Activated CD4-positive, alpha-beta T cell treated with anti-CD3 and anti-CD28 coated beads, Interleukin-2, amount 50 U/mL, for 16 hours (primary cell): ENCODE results near the gene PNPLA7.
"Not testable (repeated sequence)": the region's sequence is repeated elsewhere in the genome, so short reads cannot be mapped to it uniquely, and the experiment has no call there.

ENCODE experiments used
- DNase-seq: peaks from one replicate; pipeline ENCODE4 v3.0.0-alpha.2; 2020

PNPLA7 gene

DNA sequence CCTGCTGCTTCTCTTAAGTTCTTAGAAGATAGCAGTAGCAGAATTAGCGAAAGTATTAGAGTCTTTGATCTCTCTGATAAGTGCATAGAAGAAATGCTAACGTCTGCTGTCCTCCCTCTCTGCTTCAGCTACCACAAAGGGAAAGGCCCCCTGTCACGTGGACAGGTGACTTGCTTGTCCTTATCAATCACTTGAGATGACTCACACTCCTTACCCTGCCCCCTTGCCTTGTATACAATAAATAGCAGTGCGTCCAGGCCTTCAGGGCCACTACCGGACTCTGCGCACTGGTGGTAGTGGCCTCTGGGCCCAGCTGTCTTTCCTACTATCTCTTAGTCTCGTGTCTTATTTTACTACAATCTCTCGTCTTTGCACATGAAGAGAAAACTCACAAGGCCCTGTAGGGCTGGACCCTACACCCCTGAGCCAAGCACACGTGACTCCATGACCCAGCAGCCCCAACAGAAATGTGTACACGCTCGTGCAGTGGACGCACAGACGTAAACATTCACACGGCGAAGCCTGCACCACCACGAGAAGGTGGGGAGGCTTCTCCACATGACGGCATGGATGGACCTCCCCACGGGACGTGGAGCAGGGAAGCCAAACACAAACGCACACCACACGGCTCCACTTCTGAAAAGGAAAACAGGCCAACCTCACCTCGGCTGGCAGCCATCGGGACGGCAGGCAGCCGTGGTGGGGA, 38.3 kb downstream of the PNPLA7 start:
- no peak for DNase-seq

DNA sequence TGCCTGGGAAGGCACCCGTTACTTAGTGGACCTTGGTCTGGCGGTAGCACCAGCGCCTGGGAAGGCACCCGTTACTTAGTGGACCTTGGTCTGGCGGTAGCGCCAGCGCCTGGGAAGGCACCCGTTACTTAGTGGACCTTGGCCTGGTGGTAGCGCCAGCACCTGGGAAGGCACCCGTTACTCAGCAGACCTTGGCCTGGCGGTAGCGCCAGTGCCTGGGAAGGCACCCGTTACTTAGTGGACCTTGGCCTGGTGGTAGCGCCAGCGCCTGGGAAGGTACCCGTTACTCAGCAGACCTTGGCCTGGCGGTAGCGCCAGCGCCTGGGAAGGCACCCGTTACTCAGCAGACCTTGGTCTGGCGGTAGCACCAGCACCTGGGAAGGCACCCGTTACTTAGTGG, 39.1 kb downstream of the PNPLA7 start:
- not testable (repeated sequence) for DNase-seq

DNA sequence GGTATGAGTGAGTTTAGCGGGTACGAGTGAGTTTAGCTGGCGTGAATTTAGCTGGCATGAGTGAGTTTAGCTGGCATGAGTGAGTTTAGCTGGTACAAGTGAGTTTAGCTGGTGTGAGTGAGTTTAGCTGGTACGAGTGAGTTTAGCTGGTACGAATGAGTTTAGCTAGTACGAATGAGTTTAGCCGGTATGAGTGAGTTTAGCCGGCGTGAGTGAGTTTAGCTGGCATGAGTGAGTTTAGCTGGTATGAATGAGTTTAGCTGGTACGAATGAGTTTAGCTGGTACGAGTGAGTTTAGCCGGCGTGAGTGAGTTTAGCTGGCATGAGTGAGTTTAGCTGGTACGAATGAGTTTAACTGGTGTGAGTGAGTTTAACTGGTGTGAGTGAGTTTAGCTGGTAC, 41.0 kb downstream of the PNPLA7 start:
- no peak for DNase-seq

DNA sequence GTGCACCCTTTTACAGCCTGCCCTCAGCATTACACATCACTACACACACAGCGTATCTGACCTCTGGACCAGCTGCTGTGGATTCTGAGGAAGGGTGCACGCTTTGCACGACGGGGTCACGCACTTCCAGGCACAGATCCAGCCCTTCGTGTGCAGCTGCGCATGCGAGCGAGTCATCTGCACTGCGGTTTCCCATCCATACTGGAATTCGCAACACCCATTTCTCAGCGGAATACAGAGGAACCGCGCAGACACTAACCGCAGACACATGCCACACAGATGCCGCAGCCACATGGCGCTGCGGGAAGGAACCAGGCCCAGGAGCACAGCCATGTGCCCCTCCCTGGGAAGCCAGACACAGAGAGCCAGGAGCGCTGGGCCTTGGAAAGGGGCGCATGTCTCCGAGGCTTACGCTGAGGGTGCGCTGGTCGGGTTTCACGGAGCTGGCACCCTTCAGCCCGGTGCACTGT, 43.5 kb downstream of the PNPLA7 start:
- DNase-seq = no peak

DNA sequence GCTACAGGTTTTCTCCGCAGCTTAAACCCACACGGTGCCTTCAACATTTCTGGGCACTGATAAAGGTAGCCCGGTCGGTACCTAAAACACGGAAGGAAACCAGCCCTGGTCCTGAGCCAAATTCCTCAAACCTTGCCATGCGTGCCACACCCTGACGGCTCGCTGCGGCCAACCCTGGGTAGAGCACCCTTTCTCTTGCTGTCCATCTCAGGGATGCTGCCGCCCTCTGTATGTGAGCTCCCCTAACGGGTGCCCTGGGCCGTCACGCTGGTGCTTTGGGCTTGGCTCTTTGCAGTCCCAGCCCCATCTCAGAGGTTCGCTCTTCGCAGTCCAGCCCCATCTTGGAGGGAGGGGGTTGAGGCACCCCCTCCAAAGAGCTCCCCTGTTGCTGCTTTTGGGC, 43.9 kb downstream of the PNPLA7 start:
- DNase-seq = no peak

DNA sequence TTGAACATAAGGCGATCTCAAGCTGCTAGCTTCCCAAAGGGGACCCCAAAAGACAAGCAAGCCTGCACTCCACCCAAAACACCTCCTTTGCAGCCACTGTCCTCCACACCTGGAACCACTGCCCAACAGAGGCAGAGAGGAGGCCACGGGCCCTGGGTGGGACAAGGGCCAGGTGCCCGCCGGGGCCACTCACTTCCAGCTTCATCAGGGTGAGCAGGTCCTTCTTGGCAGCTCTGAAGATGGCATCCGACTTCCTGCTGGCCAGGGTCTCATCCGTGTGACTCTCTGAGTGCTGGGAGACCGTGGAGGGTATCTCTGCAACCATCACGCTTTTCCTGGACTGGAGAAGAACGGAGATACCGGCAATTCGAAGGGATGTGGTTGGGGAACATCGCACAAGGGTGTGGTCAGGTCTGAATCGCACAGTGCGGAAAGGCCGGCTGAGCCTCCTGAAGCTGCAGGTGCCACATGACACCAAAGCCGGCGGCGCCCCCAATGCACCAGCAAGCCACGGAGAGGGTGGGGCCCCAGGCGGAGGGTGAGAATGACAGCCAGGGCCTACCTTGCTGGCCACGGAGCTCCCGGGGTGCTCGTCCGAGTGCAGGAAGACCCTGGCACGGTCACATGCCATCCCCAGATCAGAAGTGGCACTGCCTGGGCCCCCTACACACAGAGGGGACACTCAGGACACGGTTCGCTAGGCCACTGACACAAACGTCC, 44.6 kb downstream of the PNPLA7 start:
- DNase-seq = no peak

DNA sequence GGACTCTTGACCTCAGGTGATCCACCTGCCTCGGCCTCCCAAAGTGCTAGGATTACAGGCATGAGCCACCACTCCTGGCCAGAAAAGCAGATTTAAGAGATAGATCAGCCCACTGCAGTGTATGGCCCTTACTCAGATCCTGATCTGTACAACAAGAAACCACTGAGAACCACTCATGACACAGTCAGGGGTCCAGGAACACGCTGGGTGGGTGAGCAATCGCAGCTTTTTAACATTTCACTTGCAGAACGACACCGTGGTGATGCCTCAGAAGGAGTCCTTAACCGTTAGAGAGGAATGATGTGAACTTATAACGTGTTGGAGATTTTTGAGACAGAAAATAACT, 45.8 kb downstream of the PNPLA7 start:
- DNase-seq = no peak

DNA sequence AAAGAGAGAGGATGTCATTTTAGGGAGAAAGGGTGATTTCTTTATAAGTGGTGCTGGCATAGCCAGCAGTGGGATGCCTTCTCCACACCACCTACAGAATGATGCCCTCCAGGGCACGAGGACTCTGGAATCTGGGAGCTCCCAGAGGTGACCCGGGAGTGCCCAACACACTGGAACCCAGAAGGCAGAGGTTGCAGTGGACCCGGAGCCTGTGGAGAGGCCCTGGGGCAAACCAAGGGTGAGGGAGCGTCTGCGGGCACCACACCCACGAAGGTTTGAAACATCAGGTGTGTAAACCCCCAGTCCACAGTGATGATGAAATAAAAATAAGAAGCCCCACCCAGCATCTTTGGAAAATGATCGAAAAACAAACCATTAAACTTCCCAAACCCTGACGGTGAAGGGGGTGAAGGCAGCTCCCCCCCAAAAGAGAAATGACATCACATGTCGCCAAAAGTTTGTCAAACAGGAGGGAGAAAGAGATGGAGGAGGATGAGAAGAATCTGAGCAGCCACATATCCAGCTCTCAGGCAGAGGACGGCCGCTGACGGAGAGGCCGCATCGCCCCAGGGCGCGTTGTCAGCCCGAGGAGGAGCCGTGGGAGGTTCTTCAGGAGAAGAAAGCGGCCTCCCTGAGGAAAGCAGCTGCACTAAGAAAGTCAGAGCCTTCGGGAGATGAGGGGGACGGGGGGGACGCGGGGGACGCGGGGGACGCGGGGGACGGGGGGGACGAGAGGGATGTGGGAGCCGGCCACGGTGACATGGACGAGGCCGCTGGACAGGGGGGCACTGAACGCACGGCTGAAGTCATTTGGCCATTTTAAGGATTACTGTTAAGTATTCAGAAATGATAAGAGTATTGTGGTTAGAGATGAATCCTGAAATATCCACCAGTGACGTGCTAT, 47.9 kb downstream of the PNPLA7 start:
- DNase-seq = no peak

DNA sequence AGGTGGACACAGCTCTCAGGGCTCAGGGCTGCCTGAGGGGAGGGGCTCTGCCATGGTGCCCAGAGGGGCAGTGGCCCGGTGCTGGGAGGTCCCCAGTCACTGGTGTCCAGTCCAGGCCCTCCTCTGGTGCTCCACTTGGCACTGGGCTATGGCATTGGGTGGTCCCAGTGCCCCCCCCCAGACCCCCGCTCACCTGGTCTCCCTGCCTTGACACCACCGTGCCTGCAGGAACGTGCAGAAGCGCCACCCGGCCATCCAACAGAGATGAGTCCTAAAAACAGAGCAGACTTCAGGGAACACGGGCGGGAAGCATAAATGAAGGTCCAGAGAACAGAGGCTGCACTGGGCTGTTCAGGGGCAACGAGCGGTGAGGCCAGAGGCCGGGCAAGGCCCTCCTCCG, 48.7 kb downstream of the PNPLA7 start:
- DNase-seq = no peak

DNA sequence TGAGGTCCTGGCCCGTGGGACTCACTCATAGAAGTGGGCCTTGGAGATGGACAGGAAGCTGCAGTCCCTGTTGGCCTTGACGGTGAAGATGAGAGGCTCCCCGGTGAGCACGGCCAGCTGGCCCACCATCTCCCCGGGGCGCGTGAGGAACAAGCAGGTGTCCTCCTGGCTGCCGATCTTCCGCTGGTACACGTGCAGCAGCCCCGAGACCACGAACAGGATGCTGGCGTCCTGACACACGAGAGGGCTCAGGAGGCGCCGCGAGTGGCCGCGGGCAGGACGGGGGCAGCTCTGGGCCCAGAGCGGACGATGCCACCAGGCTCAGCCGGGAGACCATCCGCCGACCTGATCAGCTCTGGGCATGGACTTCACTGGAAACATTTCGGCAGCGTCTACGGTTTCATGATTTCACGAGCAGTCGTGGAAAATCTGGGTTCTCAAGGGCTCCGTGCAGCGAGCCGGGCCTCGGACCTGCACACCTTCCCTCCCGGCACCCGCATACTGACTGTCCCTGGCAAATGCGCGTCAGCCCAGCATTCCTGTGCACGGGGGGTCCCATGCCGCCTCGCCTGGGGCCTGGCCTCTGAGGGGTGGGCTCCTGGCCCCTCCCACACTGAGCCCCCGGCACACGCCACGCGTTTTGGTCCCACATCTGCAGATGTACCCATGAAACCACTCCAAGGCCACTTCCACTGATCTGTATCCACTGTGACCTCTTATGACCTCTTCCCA, 49.4 kb downstream of the PNPLA7 start:
- no peak for DNase-seq

DNA sequence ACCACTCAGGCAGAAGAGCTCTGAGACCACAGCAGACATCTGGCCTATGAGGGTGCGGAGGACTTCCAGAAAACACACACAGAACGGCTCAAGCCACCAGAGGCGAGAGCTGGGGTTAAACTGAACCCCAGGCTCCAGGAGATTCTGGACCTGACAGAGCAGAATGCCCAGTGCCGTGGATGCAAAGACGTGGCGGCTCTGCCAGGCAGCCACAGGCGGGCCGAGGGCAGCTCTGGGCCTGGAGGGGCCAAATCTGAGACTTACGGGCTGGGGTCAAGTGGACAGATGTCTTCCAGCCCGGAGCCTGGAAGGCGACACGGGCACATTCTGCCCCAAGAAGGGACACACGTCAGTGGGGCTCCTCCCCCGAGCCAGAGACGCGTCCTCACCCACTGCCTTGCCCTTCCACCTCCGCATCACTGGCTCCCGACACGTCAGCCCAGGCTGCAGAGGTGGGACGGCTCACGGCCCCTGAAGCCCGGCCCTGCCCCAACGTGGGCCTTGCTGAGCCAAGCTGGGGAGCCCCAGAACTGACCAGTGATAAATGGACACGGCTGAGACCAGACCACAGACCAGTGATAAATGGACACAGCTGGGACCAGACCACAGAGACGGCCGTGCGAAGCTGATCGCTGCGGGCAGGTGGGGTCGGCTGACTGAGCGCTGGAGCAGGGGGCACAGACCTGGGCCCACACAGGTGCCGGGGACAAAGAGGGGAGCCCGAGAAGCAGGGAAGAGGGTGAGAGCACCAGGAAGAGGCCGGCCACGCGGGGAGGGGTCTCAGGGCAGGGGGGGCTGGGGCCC, 50.1 kb downstream of the PNPLA7 start:
- DNase-seq = no peak

DNA sequence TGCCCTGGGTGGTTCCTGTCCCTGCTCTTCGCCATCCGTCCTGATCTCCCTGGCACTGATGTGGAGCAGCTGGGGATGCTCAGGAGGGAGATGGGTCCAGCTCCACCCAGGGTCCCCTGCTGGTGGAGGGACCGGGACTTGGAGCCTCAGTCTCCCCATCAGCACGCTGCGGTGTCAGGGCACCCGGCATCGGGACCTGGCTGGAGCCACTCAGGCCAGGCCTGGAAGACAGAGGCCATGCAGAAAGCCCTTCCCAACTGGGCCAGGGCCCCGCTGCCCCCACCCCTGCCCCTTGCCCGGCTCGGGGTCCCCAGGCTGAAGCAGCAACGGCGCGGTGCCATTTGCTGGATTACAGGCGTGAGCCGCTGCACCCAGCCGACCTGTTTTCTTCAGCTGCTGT, 50.8 kb downstream of the PNPLA7 start:
- no peak for DNase-seq

DNA sequence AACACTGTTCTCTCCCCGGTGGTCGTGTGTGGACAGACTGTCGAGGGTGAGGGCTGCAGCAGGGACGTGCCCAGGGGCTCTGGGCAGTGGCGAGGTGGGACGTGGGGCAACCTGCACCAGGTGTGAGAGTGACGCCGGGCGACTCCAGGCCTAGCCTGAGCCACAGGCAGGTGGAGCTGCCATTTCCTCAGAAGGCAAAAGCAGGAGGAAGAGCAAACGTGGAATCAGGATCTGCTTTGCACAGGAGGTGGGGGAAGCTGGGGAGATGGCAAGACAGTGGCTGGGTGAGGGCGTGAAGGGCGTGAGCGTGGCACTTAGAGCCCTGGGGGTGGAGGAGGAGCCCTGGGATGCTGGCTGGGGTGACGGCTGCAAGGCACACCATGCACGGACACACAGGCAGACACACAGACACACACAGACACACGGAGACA, 51.5 kb downstream of the PNPLA7 start:
- no peak for DNase-seq

DNA sequence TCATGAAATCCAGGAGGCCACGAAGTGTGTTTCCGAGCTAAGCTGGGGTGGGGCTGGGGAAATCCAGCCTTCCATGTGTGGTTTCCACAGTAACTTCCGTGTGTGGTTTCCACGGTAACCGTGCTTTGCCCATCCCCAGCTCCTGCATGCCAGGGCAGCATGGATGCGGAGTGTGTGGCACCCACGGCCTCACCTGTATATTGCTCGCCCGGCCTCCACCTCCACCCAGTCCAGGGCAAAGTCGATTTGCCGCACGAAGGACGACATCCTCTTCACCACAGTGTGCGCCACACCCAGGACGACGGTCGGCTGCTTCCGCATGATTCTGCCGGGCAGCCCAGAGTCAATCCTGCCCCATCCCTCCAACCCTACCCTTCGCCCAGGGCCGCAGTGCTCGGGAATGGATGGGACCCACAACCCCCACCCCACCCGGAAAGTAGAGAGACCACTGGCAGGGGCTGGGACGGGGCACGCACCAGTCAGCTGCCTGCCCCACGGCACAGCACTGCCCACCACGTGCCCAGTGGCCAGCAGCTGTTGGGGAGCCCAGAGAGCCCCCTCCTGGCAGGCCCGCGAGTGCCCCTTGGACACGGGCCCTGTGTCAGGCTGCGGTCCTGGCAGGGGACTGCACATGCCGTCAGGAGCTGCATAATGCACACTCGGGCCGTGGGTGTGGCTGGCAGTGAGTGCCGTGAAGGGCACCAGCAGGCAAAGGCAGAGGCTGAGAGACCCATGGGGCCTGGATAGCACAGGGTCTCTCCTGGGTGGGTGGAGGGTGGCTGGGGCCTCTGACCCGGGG, 52.1 kb downstream of the PNPLA7 start:
- no peak for DNase-seq

DNA sequence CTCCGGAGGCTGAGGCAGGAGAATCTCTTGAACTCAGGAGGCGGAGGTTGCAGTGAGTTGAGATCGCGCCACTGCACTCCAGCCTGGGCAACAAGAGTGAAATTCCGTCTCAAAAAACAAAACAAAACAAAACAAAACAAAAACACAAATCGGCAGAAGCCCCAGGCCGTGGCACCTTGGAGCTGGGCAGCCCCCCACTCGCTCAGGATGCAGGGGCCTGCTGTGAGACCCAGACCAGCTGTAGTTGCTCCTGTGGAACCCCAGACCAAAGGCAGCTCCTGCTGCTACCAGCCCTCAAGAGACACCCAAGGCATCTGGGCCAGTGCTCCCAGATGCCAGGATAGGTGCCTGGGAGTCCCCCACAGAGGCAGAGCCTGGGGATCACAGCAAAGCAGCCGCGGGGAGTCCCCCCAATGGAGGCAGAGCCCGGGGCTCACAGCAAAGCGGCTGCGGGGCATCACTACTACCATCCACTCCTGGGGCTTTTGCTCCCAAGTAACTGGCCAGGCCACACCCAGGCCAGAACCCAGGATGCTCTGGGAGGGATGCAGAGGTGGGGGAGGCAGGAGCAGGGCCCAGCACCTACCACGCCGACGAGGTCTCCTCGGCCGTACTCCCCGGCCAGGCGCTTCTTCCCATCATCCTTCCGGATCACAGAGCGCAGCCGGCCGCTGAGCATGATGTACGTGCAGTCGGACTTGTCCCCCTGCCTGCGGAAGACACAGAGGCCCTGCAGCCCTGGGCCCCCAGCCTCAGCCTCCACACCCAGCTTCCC, 53.4 kb downstream of the PNPLA7 start:
- no peak for DNase-seq

DNA sequence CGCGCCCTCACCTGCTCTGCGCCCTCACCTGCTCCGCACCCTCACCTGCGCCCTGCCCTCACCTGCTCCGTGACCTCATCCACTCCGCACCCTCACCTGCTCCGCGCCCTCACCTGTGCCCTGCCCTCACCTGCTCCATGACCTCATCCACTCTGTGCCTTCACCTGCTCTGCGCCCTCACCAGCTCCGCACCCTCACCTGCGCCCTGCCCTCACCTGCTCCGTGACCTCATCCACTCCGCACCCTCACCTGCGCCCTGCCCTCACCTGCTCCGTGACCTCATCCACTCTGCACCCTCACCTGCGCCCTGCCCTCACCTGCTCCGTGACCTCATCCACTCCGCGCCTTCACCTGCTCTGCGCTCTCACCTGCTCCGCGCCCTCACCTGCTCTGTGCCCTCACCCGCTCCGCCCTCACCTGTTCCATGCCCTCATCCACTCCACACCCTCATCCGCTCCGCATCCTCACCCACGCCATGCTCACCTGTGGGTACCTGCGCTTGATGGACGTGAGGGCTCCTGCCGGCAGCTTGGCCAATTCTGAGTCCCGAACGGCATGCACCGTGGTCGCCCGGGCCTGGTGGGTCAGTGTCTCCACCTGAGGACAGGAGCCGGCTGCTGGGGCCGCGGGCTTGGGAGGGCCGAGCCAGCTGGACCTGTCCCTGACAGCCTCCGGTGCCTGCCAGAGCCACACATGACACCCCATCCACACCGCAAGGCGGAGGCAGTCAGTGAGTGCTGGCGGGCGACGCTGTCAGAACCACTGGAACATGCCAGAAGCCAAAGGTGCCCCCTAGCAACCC, 55.5 kb downstream of the PNPLA7 start:
- no peak for DNase-seq

DNA sequence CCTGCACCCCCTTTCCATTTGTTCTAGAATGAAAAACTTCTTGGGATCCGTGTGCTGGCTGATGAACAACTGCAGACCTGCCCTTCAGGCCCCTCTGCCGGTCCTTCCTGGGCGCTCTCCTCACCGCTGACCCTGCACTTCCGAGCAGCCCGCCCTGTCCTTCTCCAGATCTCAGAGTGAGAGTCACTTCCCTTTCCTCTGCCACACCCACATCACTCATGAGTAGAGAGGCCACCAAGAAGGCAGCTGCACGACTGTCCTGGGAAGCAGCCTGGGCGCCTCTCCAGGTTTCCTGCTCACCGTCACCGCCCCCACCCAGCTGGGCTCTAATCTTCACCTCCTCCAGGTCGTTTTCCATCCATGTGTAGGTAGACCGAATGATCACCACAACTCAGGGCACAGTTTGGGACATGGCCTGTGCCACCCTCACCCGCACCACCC, 56.1 kb downstream of the PNPLA7 start:
- DNase-seq = no peak

DNA sequence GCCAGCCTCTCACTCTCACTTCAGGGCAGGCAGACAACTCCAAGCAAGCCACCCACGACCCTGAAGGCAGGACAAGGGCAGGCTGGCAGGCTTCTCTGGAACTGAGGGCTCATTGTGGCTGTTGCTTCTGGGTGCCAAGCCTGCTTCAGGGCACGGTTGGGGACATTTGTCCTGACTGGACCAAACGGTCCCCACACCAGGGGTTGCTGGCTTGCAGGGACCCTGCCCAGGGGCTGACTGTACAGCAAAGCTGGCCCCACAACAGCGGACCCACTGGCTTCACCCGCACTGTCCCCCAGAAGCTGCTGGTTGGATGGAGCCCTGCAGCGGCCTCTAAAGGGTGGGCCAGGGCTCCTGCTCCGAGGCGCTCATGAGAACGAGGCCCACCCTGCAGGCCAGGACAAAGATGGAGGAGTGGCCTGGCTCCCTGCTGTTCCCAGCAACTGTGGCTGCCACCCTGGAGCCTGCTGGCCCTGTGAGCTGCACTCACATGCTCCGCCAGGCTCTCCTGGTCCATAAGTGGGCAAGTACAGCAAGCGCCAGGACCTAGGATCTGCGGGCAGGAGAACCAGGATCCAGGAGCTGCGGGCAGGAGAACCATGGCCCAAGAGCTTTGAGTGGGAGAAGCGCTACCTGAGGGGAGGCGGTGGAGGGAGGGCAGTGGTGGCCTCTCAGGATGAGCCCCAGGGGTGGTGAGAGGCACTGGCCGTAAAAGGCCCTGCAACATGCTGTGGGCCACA, 56.7 kb downstream of the PNPLA7 start:
- DNase-seq = no peak
